Smooth muscle cell (in vitro differentiated cells): ENCODE results near the gene RNF157. TPM values are rescaled to one million over a fixed set of nuclear protein-coding genes. Genes with fewer than 3 reads are reported as not detected.
"Not testable (repeated sequence)": the region's sequence is repeated elsewhere in the genome, so short reads cannot be mapped to it uniquely, and the experiment has no call there.

Experiments
- DNase-seq: peaks from one replicate; lab custom pipeline; 2025; ENCODE audit not compliant: unreplicated experiment; lab: John Stamatoyannopoulos, UW
- H2AFZ ChIP-seq: fragments of 200-600 bp; sonication (generic); 2 replicates; pipeline ENCODE4 v1.6.0; 2016; ENCODE audit warnings: antibody characterized with exemption, low read depth, mild to moderate bottlenecking
- H3F3A ChIP-seq: fragments of 200-600 bp; sonication (generic); 2 replicates; pipeline ENCODE4 v1.6.0; 2017; ENCODE audit warnings: antibody characterized with exemption, low read depth
- H3K27ac ChIP-seq: fragments of 200-600 bp; sonication (generic); 2 replicates; pipeline ENCODE4 v1.5.1; 2016; ENCODE audit warnings: low read depth, mild to moderate bottlenecking
- H3K27me3 ChIP-seq: fragments of 200-600 bp; sonication (generic); 2 replicates; pipeline ENCODE4 v1.6.1; 2016; ENCODE audit warnings: low read depth, mild to moderate bottlenecking
- H3K36me3 ChIP-seq: fragments of 200-600 bp; sonication (generic); 2 replicates; pipeline ENCODE4 v1.5.1; 2016; ENCODE audit warnings: low read depth
- H3K4me1 ChIP-seq: fragments of 200-600 bp; sonication (generic); 2 replicates; pipeline ENCODE4 v1.5.1; 2016; ENCODE audit warnings: low read depth
- H3K4me2 ChIP-seq: fragments of 200-600 bp; sonication (generic); 2 replicates; pipeline ENCODE4 v1.6.0; 2016; ENCODE audit warnings: mild to moderate bottlenecking
- H3K4me3 ChIP-seq: fragments of 200-600 bp; sonication (generic); 2 replicates; pipeline ENCODE4 v1.5.1; 2016; ENCODE audit warnings: mild to moderate bottlenecking
- H3K79me2 ChIP-seq: fragments of 200-600 bp; sonication (generic); 2 replicates; pipeline ENCODE4 v1.6.0; 2016; ENCODE audit warnings: low read depth, mild to moderate bottlenecking
- H3K9ac ChIP-seq: fragments of 200-600 bp; sonication (generic); 2 replicates; pipeline ENCODE4 v1.6.0; 2016; ENCODE audit warnings: low read depth
- H3K9me3 ChIP-seq: fragments of 200-600 bp; sonication (generic); replicated peaks from 2 replicates; pipeline ENCODE4 v1.5.1; 2016; ENCODE audit warnings: low read depth
- H4K20me1 ChIP-seq: fragments of 200-600 bp; sonication (generic); 2 replicates; pipeline ENCODE4 v1.6.0; 2016; ENCODE audit warnings: low read depth
- CTCF ChIP-seq: fragments of 200-600 bp; sonication (generic); IDR thresholded peaks from 2 replicates; pipeline ENCODE4 v1.5.1; 2017; ENCODE audit warnings: borderline replicate concordance, mild to moderate bottlenecking, antibody characterized with exemption; ENCODE audit not compliant: insufficient read depth, poor library complexity, severe bottlenecking
- WGBS: methylation state at CpG from one replicate; pipeline ENCODE4 v1.1.7; 2016; ENCODE audit warnings: low lambda C conversion rate; 5-methylcytosine and 5-hydroxymethylcytosine counted together
- polyA plus RNA-seq: library from polyadenylated mRNA; unstranded; fragments of >200 nt; fragmentation: Nextera tagmentation; extraction: Ambion mirVana; gene quantifications from 2 replicates; pipeline ENCODE4 v1.2.1, GENCODE V29; 2016
- total RNA-seq: library from RNA; depleted of rRNA; stranded (reverse); fragments of >200 nt; gene quantifications from 2 replicates; pipeline ENCODE4 v1.2.3, GENCODE V29; 2014

RNF157 gene
- total and polyA plus RNA-seq, 2 experiments from 2014 or later: 0.09 to 0.63 TPM

- DNase-seq: no peak
- no peaks in the 10 kb centered on the region for H4K20me1 ChIP-seq
- H3K79me2 ChIP-seq: no peaks in the 10 kb centered on the region
- no peak overlapping the region for H3K4me3 ChIP-seq
- H3K36me3 ChIP-seq: no peaks in the 10 kb centered on the region
- H3F3A ChIP-seq: no peaks in the 10 kb centered on the region
- no peak overlapping the region for H3K9ac ChIP-seq
- 96% methylated on average over 6 of the region's 6 CpGs for WGBS
- no peak for TF ChIP-seq CTCF
- no peak overlapping the region for H3K4me2 ChIP-seq
- H3K4me1 ChIP-seq: no peaks in the 10 kb centered on the region
- H2AFZ ChIP-seq: no peak overlapping the region
- no peaks in the 10 kb centered on the region for H3K9me3 ChIP-seq
- no peak overlapping the region for H3K27ac ChIP-seq
- peaks cover 24% of the 10 kb centered on the region for H3K27me3 ChIP-seq
These were observed 6.5 kb downstream of the RNF157 start for GRCh38 chr17:76233588-76234353.

- H3K79me2 ChIP-seq: no peaks in the 10 kb centered on the region
- H3K27me3 ChIP-seq: peaks cover 17% of the 10 kb centered on the region
- H3K9me3 ChIP-seq: no peaks in the 10 kb centered on the region
- no peaks in the 10 kb centered on the region for H3K36me3 ChIP-seq
- no peak overlapping the region for H3K27ac ChIP-seq
- no peak overlapping the region for H3K4me3 ChIP-seq
- no peak for DNase-seq
- H4K20me1 ChIP-seq: no peaks in the 10 kb centered on the region
- H3K4me2 ChIP-seq: no peak overlapping the region
- TF ChIP-seq CTCF: no peak
- H3F3A ChIP-seq: no peaks in the 10 kb centered on the region
- 78% methylated on average over 2 of the region's 2 CpGs for WGBS
- H3K9ac ChIP-seq: no peak overlapping the region
- no peaks in the 10 kb centered on the region for H3K4me1 ChIP-seq
- no peak overlapping the region for H2AFZ ChIP-seq
These were observed 8.0 kb downstream of the RNF157 start for GRCh38 chr17:76232342-76232741.

GRCh38 chr17:76226749-76227148, 13.5 kb downstream of the RNF157 start:
- not testable (repeated sequence) for H3K9me3 ChIP-seq, H3F3A ChIP-seq, H3K9ac ChIP-seq, H4K20me1 ChIP-seq, H3K4me1 ChIP-seq, H3K4me2 ChIP-seq, H3K27ac ChIP-seq, DNase-seq, H3K79me2 ChIP-seq, H2AFZ ChIP-seq, H3K36me3 ChIP-seq, H3K4me3 ChIP-seq
- peaks cover 17% of the 10 kb centered on the region for H3K27me3 ChIP-seq
- WGBS: 92% methylated on average over 19 of the region's 19 CpGs

GRCh38 chr17:76225373-76226086, 14.8 kb downstream of the RNF157 start:
- H3K36me3 ChIP-seq, H3K4me2 ChIP-seq, H2AFZ ChIP-seq, H3K9ac ChIP-seq, H3K4me1 ChIP-seq, H3F3A ChIP-seq, DNase-seq, H3K9me3 ChIP-seq, H3K4me3 ChIP-seq, H4K20me1 ChIP-seq, H3K27ac ChIP-seq, H3K79me2 ChIP-seq: not testable (repeated sequence)
- H3K27me3 ChIP-seq: peaks cover 17% of the 10 kb centered on the region
- WGBS: 86% methylated on average over 7 of the region's 7 CpGs
